C1 segment of cervical spinal cord (tissue), 14 donors: ENCODE measurements around the gene PODXL2.

Source experiments
- DNase-seq, 14 donors: peaks; one replicate each; lab custom pipeline; 2025; lab: John Stamatoyannopoulos, UW

The PODXL2 gene, protein sequence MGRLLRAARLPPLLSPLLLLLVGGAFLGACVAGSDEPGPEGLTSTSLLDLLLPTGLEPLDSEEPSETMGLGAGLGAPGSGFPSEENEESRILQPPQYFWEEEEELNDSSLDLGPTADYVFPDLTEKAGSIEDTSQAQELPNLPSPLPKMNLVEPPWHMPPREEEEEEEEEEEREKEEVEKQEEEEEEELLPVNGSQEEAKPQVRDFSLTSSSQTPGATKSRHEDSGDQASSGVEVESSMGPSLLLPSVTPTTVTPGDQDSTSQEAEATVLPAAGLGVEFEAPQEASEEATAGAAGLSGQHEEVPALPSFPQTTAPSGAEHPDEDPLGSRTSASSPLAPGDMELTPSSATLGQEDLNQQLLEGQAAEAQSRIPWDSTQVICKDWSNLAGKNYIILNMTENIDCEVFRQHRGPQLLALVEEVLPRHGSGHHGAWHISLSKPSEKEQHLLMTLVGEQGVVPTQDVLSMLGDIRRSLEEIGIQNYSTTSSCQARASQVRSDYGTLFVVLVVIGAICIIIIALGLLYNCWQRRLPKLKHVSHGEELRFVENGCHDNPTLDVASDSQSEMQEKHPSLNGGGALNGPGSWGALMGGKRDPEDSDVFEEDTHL

DNA sequence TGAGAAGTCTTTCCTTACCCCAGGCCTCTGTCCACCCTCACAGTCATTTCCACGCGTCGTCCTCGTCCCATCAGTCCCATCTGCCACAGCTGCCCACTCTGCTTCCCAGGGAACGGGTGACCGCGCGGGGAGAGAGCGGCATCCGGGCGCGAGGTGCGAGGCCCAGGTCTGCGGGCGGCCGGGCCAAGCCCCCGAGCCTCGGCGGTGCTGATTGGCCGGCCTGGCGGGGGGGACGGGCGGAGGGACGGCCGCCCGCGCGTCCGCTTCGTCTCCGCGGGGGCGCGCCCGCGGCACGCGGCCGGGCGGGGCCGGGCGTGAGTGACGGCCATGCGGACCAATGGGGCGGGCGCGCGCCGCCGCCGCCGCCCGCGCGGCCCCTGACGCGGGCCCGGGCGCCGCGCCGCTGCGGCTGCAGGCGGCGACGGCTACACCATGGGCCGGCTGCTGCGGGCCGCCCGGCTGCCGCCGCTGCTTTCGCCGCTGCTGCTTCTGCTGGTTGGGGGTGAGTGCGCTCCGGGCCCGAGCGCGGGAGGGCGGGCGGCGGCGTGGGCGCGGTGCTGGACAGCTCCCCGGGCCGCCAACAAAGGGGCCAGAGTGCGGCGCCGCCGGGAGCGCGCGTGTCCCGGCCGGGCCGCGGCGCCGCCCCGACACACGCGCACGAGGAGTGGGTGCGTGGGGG is at the start of gene PODXL2:
TSS of gene PODXL2 (plus strand) at position 398 of the 679 bp plus-strand sequence. CDS start at position 433, 35 bp downstream.
- DNase-seq: peak in 8 of 14 donors; percentile 13 to 76 (median 42)

DNA sequence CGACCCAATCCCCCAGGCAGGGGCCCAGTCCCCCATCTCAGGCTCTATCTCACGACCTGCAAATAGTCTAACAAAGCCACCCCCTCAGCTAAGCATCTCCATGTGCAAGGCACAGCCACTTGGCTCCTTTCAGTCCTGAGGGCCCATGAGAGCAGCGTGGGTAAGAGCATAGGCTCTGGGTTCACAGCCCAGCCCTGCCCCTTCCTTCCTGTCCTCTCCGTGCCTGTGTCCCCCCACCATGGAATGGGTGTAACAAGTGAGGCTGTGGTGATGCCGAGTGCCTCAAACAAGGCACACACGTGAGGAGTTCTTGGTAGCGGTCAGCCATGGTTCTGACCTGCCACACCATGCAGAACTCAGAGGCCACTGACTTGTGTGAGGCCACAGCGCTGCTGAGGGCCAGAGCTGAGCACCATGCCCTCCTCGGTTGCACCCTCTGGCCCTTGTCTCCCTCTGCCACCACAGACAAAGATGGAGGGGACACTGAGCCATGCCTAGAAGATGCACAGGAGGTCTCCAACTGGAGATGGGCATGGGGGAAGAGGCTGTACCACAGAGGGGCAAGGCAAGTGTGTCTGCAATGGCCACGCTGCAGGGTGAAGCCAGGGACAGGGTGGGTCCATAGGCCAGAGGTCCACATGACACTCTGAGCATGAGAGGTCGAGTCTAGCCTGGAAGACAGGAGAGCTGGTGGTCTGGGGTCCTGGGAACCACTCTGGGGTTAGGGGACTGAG is 48.5 kb upstream of the PODXL2 start:
- no peak for DNase-seq

DNA sequence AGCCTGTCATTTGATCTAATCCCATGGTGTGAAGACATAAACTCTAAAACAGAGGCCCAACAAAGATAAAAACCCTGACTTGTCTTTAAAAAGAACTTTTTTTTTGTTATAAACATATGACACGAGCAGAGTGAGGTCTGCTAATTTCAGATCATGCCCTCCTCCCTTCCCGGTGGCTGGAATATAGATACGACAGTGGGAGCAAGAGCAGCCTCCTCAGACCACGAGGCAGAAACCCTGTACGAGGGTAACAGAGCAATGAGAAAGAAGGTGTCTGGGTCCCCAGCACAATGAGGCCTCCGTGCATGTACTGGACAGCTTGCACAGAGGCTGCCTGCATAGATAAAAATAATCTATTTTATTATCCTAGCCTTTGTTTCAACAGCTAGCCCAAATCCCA is 44.3 kb upstream of the PODXL2 start:
- no peak for DNase-seq

DNA sequence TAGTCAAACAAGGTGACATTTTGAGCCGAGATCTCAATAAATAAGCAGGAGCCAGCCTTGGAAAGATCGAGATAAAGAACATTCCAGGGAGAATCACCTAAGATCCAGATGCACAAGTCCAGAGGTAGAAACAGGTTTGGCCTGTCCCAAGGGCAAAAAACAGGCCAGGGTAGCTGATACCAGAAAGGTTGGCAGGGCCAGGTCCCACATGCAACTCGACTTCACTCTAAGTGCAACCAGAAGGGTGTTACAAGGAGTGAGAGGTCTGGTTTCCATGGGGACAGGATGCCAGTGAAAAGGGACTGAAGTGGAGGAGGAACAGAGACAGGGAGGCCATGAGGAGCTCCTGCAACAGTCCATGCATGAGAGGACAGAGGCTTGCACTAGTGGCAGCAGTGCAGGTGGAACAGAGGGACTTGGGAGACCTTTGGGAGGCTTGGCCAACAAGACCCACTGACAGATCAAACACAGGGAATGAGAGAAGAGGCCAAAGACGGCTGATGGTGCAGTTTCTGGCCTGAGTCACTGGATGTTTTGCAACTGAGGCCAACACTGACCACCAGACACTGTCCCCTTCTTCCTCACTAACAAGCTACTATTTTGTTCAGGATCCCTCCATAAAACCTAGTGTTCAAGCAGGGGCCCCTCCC is 43.7 kb upstream of the PODXL2 start:
- DNase-seq: no peak

DNA sequence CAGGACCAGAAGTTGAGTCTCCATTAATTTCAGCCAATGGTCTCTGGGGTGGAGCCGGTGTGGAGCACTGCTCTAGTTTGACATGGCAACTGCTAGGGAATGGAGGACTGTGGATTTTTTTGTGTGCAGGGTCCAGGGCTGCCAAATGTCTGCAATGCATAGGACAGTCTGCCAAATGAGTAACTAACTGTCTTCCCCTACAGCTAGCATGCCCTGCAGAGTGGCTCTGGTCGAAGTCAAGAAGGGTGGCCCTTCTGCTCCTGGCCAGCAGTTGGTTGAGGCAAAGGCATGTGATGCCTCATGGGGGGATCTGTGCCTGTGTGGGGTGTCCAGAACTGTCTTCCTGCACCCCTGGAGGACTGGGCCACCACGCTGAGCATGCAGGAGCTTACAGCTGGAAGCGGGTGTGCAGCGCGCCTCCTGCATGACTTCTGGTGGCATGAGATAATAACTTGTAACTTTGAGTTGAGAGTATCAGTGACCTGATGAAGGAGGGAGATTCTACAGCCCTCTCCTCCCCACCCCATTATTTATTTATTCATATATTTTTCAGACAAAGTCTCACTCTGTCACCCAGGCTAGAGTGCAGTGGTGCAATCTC is 43.1 kb upstream of the PODXL2 start:
- DNase-seq: no peak

DNA sequence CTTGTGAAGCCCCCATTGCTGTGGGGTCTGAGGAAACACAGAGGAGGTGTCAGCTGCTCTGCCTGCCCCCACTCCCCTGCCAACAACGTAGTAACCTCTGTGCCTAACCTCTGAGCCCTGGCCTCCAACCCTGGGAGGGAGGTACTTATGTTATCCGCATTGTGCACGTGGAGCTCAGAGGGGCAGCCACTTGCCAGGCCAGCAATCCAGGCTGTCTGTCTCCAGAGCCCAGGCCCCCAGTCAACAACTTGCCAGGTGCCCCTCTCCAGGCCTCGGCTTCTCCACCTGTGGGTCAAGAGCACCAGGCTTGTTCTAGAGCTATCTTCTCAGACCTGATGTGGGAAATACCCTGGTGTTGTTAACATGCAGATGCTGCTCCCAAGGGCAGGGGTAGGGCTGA is 41.1 kb upstream of the PODXL2 start:
- no peak for DNase-seq

DNA sequence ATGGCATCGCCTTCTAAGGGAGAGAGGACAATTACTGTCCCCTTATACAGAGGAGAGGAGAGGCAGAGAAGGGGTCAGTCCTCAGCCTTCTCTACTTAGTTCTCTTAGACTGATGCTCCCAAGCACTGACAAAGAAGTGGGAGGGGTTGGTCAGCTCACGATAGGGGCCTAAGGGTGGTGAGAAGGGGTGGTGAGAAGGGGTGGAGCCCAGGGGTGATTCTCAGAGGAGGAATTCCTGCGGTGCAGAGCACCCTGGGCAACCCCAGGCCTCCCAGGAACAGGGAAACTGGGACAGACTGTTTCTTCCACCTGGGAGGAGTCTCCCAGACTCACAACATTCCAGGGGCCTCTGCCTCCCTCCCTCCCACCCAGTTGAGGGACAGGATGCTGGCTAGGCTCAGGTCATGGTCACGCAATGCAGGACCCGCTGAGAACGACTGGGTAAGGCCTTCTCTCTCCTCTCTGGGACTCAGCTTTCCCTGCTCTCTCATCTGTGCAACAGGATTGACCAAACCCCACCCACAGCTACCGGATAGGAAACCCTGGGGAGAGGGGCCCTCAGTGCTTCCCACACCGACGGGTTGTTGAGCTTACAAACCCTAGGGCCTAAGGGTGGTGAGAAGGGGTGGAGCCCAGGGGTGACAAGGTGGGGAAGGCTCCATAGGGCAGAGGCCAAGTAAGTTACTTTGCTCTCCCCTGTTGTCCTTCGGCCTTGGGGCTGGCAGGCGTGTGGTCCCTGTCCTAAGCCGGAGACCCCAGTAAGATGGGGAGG is 40.0 kb upstream of the PODXL2 start:
- DNase-seq: no peak

DNA sequence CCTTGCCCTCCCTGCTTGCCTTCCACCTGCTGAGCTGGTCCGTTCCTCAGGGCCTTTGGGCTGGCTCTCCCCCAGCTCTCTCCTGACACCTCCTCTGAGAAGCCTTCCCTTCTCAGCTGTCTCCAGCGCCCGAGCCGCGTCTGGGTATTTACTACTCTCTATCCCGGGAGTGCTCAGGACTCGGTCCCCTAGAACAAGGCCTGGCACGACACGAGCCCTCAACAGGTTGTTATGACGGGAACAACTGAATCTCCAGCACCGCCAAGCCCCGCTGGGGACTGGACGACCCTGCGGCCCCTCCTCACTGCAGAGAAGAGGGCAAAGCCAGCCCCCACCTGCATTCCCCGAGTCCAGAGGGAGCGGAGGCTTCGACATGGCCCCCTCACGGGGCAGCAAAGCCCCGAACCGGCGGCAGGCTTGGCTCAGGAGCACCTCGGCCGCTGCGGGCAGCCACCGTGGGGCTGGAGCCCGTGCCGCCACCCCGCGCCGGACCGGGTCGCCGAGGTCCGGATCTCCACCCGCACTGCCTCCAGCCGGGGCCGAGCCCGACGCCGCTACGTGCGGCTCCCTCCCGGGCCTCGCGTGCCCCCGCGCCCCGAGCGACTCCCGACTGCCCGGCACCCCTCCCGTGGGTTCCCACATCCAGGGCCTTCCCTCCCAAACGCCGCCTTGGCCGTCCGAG is 39.2 kb upstream of the PODXL2 start:
- peak in 2 of 14 donors; percentile 53 to 56 for DNase-seq

DNA sequence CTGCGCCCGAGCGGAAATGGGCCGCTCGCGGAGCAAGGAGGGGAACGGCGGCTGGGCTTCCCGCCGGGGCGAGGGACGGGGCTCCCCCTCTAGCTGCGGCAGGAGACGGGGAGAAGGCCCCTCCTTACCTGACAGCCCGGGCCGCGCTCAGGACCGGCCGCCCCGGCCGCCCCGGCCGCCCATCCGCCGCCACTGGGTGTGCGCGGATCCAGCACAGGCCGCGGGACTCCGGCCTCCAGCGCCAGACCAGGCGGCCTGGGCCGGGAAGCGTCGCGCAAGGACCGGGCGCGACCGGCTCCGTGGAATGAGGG is 38.7 kb upstream of the PODXL2 start:
- DNase-seq: peak in 2 of 14 donors; percentile 58 to 89

DNA sequence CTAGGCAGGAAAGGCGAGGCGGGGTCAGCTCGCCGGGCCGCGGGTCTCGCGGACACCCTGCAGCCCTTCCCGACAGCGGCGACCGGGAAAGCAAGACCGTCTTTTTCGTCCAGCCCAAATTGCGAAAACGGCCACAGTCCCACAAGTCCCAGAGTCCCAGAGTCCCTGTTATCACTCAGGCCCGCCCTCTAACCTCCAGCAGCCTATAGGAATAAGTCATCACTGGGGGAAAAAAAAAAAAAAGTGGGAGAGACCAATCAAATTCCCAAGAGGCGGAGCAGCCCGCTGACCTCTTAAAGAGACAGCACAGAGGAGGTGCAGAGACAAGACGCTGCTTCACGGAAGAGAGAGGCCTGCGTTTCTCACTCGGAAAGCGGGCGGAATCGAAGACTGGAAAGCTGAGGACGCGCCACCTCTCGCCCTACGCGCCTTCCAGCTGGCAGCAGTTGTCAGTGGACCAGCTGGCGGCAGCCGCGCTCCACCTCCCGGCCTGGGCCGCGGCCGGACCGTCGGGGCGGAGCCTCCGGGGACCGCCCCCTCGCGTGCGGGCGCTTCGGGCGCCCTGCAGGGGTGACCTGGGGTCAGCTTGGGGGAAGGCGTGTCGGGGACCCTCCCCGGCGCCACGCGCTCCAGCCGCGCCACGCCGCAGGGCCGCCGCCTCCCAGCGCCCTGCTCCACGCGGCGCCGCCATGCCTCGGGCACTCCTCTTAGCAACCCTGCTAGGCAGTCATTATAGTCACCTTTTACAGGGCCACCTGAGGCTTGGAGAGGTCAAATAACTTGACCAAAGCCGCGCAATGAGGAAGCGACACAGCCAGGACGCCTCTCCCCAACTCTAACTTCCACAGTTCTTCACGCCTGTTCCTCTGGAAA is 38.2 kb upstream of the PODXL2 start, which contains the start of gene TPRA1:
TSS of gene TPRA1 (minus strand) at position 141 of the 873 bp plus-strand sequence. CDS start 10,587 bp downstream, outside the sequence.
- peak; percentile 52 to 97 (median 89) for DNase-seq

DNA sequence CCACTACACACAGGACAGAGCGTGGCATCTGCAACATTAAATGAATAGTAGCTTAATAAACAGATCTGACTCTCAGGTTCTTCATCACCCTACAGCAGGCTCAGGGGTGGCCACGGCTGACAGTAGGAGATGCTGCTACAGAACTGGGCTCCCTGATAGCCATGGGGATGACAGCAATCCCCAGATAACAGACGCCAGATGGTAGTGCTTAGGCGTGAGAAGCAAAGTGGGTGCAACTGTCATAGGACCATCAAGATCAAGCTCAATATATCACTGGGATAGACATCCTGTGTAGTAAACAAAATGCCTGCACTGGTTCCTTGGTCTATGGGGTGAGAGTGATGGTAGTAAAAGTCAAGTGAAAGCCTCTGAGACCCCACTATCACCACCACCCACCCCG is 35.8 kb upstream of the PODXL2 start:
- DNase-seq: no peak

DNA sequence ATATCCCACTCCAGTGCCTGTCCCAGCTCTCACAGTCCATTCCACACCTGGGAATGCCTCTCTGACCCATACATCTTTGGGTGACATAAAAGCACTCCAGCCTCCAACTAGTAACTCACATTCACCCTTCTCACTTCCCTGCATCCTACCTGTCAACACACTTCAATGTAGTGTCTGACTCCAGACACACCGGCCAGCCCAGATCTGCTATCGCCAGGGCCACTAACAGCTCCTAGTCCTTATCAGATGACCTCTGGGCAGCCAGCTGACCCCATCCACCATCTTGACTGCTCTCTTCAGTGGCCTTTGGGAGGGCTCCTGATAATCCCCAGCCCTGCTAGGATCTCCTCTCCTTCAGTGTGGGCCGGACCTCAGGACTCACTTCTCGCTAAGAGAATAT is 33.7 kb upstream of the PODXL2 start:
- DNase-seq: no peak

DNA sequence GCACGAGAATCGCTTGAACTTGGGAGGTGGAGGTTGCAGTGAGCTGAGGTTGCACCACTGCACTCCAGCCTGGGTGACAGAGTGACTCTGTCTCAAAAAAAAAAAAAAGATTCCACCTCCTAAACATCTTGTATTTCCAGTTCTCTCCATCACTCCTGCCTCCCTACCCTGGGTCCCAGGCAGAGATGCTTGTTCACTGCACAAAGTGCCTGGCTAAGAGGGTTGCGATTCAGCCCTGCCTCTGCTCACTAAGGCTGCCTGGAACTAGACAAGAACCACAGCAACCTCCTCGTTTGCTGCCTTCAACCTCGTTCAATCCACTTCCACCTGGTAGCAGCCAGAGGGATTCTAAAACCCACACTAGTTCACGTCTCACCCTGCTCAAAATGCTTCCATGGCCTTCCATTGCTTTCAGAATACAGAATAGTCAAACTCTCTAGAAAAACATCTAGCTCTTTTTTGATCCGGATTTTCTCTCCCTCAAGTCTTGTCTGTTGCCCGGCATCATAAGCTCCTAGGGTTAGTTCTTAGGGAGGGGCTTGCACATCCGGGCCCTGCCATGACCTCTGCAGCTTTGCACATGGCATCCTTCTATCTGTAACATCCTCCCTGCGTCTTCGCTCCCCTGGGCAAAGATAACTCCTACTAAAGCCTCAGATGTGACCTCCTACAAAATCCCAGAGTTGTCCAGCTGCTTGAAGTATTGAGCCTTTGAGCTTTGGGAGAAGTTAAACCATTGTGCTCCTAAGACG is 31.8 kb upstream of the PODXL2 start:
- DNase-seq: no peak

DNA sequence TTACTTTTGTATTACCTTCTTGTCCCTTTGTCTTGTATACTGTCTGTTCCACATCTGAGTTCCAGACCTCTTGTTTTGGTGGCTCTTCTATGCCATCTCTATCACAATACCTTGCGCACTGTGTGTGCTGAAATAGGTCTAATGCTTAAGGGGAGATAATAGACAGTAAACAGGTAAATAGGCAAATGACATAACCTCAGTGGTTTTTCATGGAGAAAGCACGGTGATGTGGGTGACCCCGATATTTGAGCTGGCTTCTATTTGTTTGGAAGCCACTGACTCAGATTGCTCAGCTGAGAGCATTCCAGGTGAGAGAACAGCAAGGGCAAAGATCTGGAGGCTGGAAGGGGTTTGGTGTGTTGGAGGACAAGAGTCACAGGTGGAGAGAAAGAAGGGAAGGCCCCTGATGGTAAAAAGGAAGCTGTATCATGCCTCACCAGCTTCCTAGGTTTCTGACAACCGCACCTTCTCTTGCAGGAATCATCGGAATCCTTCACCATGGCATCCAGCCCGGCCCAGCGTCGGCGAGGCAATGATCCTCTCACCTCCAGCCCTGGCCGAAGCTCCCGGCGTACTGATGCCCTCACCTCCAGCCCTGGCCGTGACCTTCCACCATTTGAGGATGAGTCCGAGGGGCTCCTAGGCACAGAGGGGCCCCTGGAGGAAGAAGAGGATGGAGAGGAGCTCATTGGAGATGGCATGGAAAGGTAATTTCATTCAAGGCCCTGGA is 30.0 kb upstream of the PODXL2 start:
- DNase-seq: no peak

DNA sequence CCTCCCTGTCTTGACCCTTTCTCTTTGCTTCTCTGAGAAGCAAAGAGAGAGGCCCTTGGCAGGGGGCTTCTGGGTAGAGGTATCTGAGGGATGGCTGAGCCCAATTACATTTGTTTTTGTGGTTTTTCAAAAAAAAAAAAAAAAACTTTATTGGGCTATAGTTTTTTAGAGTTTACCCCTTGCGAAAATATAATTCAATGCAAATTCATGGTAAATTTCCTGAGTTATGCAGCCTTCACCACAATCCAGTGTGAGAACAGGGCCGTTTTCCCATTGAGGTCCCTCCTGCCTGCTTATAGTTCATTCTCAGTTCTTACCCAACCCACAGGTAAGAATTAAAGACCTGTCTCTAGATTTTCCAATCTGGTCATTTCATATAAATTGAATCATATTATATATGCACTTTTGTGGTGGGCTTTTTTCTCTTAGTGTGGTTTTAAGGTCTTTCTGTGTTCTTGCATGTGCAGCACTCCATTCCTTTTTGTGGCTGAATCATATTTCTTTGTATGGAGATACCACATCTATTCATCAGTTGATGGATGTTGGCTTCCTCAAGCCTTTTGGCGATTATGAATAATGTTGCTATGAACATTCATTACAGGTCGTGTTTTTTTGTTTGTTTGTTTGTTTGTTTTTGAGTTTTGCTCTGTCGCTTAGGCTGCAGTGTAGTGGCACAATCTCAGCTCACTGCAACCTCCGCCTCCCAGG is 28.1 kb upstream of the PODXL2 start:
- no peak for DNase-seq

DNA sequence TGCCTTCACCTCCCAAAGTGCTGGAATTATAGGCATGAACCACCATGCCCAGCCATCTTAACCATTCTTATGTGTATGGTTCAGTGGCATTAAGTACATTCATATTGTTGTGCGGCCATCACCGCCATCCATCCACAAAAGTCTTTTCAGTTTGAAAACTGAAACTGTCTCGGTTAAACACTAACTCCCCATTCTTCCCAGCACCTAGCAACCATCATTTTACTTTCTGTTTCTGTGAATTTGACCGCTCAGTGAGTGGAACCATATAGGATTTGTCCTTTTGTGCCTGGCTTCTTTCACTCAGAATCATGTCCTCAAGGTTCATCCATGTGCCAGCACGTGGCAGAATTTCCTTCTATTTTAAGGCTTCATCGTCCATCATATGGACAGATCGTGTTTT is 24.9 kb upstream of the PODXL2 start:
- DNase-seq: no peak
